ENCODE data around the gene TMSB4X. TPM values are rescaled to one million over a fixed set of nuclear protein-coding genes. Genes with fewer than 3 reads are reported as not detected.

The TMSB4X gene
- total RNA-seq, 1 donor from 2014 or later = 4,388 TPM

DNA sequence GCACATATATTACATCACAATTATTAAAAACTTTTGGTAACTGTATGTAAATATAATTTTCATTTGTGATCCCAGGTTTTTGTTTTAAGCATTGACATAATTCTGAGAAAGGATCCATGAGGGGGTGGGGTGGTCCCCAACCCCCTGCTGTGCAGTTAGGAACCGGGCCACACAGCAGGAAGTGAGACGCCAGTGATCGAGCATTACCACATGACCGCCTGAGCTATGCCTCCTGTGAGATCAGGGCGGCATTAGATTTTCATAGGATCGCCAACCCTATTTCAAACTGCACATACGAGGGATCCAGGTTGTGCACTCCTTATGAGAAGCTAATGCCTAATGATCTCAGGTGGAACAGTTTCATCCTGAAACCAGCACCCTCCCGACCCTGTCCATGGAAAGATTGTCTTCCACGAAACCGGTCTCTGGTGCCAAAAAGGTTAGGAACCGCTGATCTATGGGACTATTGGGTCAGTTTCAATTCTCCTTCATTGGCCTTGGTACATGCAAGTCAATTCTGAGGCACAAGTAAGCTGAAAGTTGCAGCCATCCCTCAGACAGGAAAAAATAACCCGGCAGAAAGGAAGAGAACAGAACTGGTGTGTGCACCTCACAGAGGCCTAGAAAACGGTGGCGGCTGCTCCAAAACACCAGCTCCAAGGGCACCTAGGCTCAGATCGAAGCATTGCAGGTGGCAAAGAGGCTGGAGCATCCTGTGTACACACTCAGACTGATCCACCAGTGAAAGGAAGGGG is 7.0 kb upstream of the TMSB4X start:
- Mint-ChIP-seq H3K36me3 (ENCODE audit: low read depth, unreplicated experiment) (no peaks in the 10 kb centered on the region), H3K4me1 (ENCODE audit: low read depth, unreplicated experiment) (peaks cover 5% of the 10 kb centered on the region), H3K27me3 (ENCODE audit: low read depth, unreplicated experiment) (no peaks in the 10 kb centered on the region), H3K27ac (ENCODE audit: unreplicated experiment) (no peak overlapping the region), H3K4me3 (ENCODE audit: unreplicated experiment) (no peak overlapping the region), H3K9me3 (ENCODE audit: unreplicated experiment) (no peaks in the 10 kb centered on the region)
- H3K27ac ChIP-seq (ENCODE audit: low read depth, low read length) = no peak overlapping the region
- no peak for TF ChIP-seq EZH2 (IDR thresholded peaks at IDR 0.05; ENCODE audit: insufficient read depth, low read length)
- no peak for TF ChIP-seq CTCF (IDR thresholded peaks at IDR 0.05; ENCODE audit: insufficient read depth, low read depth, low read length)
- peaks cover 10% of the 10 kb centered on the region for H3K4me1 ChIP-seq (ENCODE audit: insufficient read depth, low read length)
- FAIRE-seq = no peak
- no peaks in the 10 kb centered on the region for H3K27me3 ChIP-seq (ENCODE audit: insufficient read depth, low read length)
- no peak overlapping the region for H3K4me2 ChIP-seq (ENCODE audit: low read length)
- no peak for DNase-seq (ENCODE audit: low read depth)
- no peak overlapping the region for H3K4me3 ChIP-seq (ENCODE audit: insufficient read depth, low read depth, low read length)
- no peaks in the 10 kb centered on the region for H3K36me3 ChIP-seq (ENCODE audit: insufficient read depth, low read length)
- H4K20me1 ChIP-seq (ENCODE audit: insufficient read depth, low read length) = no peaks in the 10 kb centered on the region
- no peak overlapping the region for H2AFZ ChIP-seq (ENCODE audit: low read depth, low read length)
- no peak overlapping the region for H3K9ac ChIP-seq (ENCODE audit: low read length)
- no peaks in the 10 kb centered on the region for H3K9me3 ChIP-seq (ENCODE audit: insufficient read depth, low read depth, low read length)
- peaks cover 1% of the 10 kb centered on the region for H3K79me2 ChIP-seq (ENCODE audit: insufficient read depth, low read length)

GRCh38 chrX:12970691-12971202 is 4.2 kb upstream of the TMSB4X start:
- Mint-ChIP-seq H3K4me1 (ENCODE audit: low read depth, unreplicated experiment) (peaks cover 5% of the 10 kb centered on the region), H3K4me3 (ENCODE audit: unreplicated experiment) (no peak overlapping the region), H3K27me3 (ENCODE audit: low read depth, unreplicated experiment) (no peaks in the 10 kb centered on the region), H3K36me3 (ENCODE audit: low read depth, unreplicated experiment) (peaks cover 5% of the 10 kb centered on the region), H3K27ac (ENCODE audit: unreplicated experiment) (peak overlapping the region; percentile 63), H3K9me3 (ENCODE audit: unreplicated experiment) (no peaks in the 10 kb centered on the region)
- Histone ChIP-seq H3K9me3 (ENCODE audit: insufficient read depth, low read depth, low read length) (no peaks in the 10 kb centered on the region), H4K20me1 (ENCODE audit: insufficient read depth, low read length) (peaks cover 7% of the 10 kb centered on the region), H3K9ac (ENCODE audit: low read length) (peak overlapping the region; percentile 50), H3K79me2 (ENCODE audit: insufficient read depth, low read length) (peaks cover 25% of the 10 kb centered on the region), H3K27me3 (ENCODE audit: insufficient read depth, low read length) (no peaks in the 10 kb centered on the region), H3K4me3 (ENCODE audit: insufficient read depth, low read depth, low read length) (peak overlapping the region; percentile 10), H3K36me3 (ENCODE audit: insufficient read depth, low read length) (no peaks in the 10 kb centered on the region), H2AFZ (ENCODE audit: low read depth, low read length) (peak overlapping the region; percentile 73), H3K4me1 (ENCODE audit: insufficient read depth, low read length) (peaks cover 22% of the 10 kb centered on the region), H3K4me2 (ENCODE audit: low read length) (peak overlapping the region; percentile 66), H3K27ac (ENCODE audit: low read depth, low read length) (peak overlapping the region; percentile 50)
- peak; percentile 59 for DNase-seq (ENCODE audit: low read depth)
- TF ChIP-seq CTCF (IDR thresholded peaks at IDR 0.05; ENCODE audit: insufficient read depth, low read depth, low read length) (peak; percentile 30), EZH2 (IDR thresholded peaks at IDR 0.05; ENCODE audit: insufficient read depth, low read length) (no peak)
- peak; percentile 90 for FAIRE-seq

Measured in astrocyte (in vitro differentiated cells and primary cell).